Activated CD4-positive, CD25-positive, alpha-beta regulatory T cell (primary cell): ENCODE data around the gene KCNF1.

Experiments used
- DNase-seq, 4 experiments: peaks; one replicate each; lab custom pipeline; 2025; lab: John Stamatoyannopoulos, UW

The KCNF1 gene

DNA sequence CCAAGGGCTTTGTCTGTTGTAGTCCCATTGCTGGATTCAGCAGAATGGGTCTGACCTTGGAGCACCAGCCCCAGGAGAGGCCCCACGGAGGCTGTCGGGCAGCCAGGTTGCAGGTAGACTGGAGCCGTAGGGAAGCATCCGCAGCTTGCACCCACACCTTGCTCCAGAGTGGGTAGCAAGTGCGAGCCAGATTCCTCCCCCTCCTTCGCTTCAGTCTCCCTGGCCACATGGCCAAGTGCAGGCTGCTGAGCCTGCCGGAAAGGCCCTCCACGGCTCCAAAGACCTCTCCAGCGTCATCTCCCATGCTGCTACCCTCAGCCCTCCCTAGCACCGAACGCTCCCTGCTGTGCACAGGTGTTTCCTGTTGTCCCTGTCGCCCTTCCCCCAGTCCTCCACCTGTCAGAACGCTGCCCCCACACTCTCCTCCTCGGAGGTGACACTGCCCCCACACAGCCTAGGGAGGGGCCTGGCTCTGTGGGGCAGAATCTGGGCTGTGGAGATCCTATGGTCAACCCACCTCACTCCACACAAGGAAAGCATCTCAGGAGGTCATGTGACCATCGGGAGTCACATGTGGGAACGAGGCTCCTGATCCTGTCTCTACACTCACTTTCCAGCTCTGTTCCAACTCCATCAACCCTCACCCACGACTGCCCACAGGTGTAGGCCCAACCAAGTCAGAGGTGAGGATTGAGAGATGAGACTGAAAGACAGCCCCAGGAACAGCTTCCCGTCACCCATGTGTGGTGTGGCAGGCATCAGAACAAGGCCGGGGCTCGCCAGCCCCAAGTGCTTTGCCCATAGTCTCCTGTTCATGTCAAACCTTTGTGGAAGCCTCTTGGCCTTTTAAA lies 8.3 kb downstream of the KCNF1 start:
- DNase-seq, result no peak

DNA sequence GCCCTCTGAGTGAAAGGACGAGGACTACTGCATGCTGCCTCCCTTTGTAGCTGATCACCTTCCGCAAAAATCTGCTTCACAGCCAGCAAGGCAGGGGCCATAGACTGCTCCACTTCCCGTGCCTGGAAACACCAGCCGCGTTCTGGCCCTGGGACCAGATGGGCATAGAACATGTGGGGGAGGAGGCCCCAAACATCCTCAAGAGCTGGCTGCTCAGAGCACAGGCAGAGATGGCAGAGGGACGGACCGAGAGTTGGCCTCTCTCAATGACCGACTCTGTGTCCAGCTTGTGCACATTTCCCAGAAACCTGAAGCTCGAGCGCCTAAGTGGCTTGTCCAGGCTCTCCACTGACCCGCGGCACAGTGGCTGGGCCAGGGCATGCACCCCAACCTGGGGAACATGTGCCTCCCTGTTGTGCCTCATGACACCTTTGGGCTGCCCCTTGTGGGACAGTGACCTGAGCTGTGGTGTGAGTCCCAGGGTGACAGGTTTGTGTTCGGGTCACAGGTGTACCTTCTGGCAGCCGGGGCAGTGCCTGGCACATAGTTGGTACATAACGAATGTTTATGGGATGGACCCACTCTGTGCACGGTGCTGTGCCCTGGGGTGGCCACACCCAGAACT lies 9.1 kb downstream of the KCNF1 start:
- no peak for DNase-seq

DNA sequence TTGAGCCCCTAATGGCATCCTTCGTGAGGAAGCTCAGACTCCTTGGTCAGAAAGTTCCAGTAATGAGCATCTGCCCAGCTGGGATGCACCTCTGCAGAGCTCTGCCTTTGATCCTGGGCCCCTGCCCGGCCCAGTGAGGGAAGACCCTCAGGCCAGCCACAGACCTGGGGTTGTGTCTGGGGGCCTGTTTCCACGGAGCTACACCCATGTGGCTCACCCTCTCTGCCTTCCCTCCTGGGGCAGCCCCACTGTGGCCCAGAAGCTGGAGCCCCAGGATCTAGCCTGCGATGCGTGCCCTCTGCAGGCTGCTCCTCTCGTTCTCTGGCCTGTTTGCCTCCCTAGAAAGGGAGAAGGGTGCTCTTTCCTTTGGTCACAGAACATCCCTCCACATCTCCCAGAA lies 9.8 kb downstream of the KCNF1 start:
- no peak for DNase-seq

DNA sequence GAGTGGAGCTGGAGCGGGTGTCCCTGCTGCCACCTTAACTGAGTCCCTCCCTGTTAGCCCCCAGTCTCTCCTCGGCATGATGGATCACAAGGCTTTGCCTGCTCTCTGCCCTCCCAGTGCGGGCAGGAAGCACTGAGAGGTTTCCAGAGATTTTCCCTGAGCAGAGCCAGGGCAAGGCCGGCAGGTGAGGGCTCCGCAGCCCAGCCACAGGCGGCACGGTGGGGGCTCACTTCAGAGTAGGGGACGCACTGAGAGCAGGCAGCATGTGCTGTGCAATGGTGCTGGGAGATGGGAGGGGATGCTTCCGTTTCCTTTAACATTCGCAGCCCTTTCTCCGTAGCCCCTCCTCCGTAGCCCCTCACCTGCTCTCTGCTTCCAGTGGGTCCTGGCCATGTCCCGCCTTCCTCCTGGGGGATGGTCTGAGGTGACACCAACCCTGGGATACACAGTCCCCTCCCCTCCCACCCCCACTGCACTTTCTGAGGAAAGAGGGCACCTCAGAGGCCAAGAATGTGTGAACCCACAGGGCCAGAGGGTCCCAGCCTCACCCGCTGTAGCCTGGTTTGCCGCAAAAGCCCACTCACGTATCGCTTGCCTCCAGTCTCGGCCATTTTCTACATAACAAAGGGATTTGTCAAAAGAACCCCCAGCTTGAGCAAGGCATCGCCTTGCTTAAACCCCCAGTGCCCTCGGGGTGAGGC lies 10.7 kb downstream of the KCNF1 start:
- no peak for DNase-seq

DNA sequence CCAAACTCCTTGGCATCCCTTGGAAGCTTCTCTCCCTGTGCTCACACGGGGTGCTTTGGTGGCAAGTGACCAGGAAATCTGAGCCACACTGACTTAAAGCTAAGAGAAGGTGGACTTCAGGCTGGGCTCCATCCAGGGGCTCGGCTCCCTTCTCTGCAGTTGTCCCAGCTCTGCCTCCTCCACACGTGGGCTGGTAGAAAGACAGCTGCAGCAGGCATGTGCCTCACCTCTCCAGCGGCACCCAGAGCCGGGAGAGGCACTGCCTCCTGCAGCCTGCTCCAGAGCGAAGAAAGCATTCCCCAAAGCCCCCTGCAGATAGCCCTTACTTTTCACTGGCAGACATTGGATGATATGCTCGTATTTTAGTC lies 11.3 kb downstream of the KCNF1 start:
- no peak for DNase-seq

DNA sequence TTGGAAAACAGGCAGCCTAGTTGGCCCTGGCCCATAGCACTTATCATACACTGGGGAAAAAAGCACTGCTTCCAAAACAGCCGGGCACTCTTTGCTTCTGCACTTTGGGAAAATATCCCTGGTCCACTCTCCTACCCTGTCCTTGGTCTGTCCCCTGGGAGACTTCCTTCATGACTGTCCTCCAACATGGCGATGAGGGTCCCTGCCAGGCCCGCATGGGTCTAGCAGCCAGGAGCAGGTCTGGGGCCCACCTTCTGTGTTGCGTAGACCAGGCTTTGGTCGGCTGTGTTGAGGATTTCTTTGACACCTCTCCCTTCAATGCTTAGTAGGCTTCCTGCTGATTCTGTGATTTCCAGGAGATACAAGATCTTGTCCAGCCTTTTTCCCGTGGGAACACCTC lies 12.2 kb downstream of the KCNF1 start:
- DNase-seq, result no peak

DNA sequence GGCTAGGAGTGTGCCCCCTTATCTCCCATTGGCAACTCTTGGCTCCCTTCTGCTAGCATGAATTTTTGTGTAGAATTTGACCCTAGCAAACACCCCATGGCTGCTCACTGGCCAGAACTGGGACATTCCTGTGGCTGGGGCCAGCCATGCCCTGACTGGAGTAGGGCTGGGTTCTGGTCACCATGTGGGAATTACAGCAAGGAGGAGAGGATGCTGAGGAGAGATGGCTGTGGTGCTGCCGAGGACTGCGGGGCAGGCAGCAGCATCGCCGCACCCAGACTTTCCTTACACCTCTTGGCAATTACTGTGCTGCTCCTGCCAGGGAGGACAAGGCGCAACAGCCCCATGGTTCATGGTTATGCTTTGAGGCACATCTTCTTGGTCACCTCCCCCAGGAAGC lies 12.7 kb downstream of the KCNF1 start:
- no peak for DNase-seq

DNA sequence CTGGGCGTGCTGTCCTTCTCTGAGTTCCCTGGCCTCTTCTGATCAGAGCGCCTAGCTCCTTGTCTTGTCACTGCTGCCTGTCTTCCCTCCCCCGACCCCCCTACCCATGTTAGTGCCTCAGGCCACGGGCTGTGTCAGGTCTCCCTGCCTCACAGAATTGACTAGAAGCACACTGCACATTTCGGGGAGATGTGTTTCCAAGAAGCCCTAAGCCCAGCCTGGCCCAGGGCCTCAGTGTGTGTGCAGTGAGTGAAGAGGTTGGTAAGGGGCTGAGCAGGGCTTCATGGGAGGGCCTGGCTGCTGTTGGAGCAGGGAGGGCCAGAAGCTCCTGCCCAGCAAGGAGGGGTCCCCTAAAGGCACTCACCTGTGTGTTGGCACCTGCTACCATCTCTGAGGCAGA lies 13.1 kb downstream of the KCNF1 start:
- no peak for DNase-seq

DNA sequence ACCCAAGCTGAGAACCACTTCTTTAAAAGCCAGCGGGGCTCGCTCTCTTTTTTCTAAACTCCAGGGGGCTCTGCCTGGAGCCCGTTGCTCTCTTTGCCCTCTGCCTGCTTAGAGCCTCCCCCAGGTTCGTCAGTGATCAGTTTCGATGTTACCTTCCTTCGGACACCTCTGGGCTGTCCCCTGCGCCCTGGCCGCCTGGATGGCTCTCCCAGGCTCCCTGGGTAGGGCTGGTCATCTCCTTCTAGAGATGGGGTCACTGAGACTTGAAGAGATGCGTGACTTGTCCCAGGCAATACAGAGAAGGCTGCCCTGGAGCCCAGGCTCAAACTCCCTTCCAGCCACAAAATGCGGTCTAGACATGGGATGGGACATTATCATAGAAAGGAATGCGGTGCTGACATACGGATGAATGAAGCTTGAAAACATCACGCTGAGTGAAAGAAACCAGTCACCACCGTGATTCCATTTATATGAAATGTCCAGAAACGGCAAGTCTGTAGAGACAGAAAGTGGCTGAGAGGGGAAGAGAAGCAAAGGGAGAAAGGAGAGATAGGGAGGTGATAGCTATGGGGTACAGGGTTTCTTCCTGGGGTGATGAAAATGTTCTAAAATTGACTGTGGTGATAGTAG lies 14.6 kb downstream of the KCNF1 start:
- no peak for DNase-seq

DNA sequence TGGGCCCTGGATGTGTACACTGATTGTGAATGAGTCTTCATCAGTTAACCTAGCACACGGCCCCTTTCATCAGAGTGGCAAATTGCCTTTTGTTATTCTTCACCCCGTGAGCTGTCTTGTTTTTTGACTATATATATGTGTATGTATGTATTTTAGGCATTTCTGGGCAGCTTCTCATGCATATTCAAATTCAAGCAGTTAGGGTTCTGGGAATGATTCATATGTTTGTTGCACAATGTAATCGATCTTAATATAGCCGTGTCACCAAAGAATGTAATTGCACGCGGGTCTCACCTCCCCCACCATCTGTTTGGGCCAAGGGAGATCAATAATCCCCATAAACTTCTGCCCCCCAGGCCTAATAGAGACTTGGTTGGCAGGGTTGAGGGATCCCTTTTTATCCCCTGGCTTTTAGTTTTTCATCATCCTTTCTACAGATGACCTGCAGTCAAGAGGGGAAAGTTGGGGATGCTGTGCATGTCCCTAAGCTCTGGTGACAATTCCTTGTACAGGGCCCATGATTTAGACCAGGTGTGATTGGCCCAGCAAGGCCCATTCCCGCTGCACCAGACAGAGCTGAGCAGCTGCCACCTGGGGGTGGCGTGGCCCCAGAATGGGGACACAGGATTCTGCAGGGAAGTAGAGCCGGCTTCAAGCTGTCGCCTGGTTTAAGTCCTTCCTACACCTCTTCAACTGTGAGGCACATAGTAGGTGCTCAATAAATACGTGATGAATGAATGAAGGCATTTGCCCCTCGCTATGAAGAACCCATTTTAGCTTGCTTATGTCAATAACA lies 19.2 kb downstream of the KCNF1 start:
- no peak for DNase-seq

DNA sequence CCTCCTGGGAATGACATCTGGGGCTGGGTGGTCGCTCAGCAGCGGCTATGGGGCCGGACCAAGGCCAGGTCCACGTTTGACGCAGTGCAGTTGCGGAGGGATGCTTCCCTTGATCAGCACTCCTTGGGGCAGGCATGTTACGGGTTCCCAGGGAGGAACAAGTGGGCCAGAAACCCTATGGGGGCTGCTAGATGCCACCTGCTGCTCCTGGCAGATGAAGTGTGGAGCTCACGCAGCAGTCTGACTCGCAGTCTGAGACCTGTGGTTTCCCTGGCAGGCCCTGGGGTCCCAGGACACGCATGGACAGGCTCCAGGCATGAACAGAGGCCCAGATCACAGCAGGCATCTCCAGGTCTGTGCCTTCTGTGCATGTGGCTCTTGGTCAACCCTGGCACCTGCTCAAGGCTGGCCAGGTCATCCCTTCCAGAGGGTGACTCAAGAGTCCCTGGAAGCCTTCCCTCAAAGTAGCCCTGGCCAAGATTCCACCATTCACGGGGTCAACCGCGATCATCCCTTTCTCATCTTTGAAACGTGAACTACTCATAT lies 20.0 kb downstream of the KCNF1 start:
- DNase-seq, result no peak

DNA sequence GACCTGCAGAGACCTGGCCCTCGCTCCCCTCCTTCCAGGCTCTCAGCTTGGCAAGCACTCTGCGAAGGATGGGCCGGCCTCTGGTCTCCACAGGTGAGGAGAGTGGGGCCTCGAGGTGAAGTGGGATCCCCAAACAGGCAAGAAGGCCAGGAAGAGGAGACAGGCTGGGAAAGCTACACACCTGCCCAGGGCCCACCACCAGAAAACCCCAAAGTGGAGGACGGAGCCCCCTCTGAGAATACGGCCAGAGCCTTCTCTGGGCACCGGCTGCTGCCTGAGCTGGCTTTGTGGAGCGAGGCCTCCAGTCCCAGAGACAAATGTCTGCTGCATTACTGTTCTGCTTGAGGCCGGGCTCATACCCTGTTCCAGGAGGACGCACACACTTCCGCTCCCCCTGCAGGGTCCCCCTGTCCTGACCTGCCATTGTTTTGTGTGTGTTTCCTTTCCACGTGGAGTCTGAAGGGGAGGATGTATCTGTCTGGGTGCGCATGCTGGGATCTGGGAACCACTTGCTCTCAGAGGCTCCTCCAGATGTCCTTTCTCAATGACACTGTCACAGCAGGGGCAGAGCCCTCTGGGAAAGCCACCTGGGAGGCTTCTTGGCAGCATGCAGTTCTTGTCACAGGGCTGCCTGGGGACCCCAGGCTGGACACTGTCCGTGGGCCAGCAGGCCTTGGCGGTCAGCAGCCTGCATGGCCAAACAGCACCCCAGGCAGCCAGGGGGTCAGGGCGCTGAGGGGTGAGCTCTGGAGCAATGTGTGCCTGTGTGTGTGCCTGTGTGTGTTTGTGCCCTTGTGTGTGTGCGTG lies 20.8 kb downstream of the KCNF1 start:
- DNase-seq, result no peak

DNA sequence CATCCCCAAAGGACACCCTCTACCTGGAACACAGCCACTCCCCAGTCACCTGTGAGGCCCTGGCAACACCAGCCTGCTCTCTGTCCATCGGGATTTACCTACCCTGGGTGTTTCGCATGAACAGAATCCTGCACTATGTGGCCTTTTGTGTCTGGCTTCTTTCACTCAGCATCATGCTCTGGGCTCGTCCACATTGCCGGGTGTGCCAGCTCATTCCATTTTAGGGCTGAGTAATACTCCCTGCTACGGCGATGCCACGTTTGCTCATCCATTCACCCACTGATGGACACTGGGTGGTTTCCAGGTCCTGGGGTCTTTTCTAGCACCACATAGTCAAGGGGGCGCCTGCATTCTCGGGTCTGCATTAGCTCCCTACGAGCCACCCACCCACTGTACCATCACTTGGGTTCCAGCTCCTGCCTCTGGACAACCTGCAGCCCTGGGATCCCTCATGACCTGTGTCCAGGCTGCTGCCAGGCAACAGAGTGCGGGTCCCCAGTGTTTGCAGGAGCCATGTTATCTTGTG lies 22.0 kb downstream of the KCNF1 start:
- no peak for DNase-seq

DNA sequence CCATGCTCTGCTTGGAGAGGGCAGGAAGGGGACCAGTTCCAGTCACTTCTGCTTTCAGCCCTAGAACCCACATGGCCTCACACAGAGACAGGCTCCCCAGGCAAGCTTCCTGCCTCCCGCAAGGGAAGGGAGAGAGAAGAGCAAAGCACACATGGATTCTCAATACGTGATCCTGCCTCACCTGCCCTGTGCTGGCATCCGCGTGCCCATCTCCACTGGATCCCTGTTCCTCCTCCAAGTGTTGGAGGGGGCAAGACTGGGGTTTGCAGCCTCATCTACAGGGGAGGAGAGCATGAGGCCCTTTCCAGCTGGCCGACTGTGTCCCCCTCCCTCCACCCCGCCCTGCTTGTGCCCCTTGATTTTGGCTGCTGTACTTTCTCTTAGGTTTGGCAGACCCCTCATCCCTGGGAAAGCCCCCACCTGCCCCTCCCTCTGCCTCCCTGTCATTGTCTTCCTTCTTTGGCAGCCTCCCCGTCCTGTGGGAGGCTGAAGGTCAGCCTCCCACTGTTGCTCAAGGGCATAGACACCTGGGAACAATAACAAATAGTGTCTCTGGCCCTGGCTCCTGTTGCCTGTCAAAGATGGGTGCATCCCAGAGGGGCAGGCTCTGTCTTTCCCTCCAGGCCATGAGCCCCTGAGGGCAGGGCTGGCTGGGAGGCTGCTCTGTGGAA lies 22.7 kb downstream of the KCNF1 start:
- no peak for DNase-seq

DNA sequence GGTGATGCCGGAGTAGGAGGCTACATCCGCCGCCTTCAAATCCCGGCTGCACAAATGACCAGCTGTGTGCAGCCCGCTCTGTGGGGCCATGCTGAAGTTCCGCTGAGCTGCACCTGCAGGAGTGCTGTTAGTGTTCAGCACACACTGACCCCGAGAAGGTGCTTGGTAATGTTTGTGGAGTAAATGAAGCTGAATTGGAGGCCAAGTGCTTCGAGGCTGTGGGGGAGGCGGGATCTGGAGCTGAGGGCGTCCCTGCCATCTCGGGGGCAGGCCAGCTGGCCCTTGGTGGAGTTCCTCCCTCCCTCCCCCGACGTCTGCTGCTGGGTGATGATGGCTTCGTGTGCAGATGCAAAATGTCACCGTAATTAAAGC lies 23.2 kb downstream of the KCNF1 start:
- DNase-seq, result no peak

DNA sequence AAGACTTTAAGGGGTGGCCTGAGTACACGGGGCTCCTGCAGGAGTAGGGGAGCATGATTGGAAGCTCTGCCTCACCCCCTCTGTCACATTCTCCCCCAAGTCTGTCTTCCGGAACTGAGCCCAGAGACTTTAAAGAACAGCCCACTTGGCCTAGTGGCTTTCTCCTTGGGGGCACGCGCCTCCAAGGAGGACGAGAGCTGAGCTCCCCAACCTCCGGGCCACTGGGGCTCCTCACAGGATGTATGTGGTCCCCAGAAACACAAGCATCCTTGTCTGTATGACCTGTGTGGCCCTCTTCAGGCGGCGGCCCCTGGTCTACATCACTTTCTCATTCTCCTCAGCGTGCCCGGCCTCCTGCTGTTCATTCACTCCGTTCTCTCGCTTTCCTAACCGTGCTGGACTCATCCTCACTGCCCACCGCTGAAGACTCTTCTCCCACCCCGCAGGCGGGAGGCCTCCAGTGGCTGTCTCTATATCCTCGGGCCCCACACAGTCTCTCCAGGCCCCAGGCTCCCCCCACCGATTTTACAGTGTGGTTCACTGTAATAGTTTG lies 23.7 kb downstream of the KCNF1 start:
- DNase-seq, result no peak

DNA sequence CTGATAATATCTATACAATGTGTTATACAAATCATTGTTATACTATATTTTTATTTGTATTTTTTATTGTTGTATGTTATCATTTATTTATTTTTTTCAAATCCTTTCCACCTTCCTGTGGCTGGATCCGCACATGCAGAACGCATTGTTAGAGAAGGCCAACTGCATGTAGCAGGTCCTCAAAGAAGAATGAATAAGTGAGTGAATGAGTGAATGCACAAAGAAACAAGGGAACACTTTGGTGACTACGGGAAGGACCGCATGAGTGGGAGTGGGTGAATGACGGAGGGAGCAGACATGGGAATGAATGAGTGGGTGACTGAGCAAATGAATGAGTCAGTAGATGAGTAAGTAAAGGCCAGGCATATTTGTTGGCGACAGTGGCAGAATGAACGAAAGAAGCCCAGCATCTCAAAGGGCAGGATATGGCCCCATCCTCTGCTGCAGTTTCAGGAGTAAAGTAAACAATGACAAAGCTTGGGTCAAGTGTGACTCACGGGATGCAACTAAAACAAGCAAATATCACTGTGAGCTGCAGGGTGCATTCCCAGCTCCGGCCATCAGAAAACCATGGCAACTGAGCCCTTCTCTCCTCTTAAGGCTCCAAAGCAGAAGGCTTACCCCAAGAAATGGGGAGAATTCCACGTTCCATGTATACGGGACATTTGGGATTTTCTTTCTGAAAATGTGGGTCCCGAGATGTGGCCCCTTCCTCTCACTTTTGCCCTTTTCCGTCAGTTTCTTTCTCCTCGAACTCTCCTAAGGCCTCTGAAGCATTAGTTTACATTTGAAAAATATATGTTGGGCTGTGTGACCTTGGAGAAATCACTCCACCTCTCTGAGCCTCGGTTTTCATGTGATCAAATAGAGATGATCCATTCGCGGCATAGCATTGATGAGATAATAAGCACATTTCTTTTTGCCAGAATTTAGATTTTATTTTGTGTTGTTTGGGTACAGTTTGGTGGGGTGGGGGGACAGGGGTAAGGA lies 24.5 kb downstream of the KCNF1 start:
- no peak for DNase-seq

DNA sequence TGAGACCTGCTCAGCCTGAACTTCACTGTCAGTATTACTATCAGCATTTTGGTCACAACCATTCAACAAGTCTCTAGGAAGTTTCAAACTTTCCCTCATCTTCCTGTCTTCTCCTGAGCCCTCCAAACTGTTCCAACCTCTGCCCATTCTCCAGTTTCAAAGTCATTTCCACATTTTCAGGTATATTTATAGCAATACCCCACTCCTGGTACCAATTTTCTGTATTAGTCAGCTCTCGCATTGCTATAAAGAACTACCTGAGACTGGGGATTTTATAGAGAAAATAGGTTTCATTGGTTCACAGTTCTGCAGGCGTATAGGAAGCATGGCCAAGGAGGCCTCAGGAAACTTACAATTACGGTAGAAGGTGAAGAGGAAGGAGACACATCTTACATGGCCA lies 27.3 kb downstream of the KCNF1 start:
- DNase-seq, result no peak
